Peyer's patch (tissue), 4 donors: ENCODE results near the gene UTS2R. TPM values are rescaled to one million over a fixed set of nuclear protein-coding genes. Genes with fewer than 3 reads are reported as not detected.
A peak's percentile ranks its signal among the peaks of the same experiment; 100 is the strongest.

Source experiments
- DNase-seq, 3 donors: peaks; one replicate each; pipeline ENCODE4 v3.0.0-alpha.2; 2017 to 2019
- H3K27ac ChIP-seq, 4 donors: fragments of 200-600 bp; sonication (generic); one replicate each; pipeline ENCODE4 v1.5.1; 2016 to 2019
- H3K27me3 ChIP-seq, 2 donors: fragments of 200-600 bp; sonication (generic); one replicate each; pipeline ENCODE4 v1.5.1; 2019
- H3K36me3 ChIP-seq, 3 donors: fragments of 200-600 bp; sonication (generic); one replicate each; pipeline ENCODE4 v1.5.1; 2016 to 2019
- H3K4me1 ChIP-seq, 4 donors: fragments of 200-600 bp; sonication (generic); one replicate each; pipeline ENCODE4 v1.5.1; 2016 to 2019
- H3K4me3 ChIP-seq, 4 donors: fragments of 200-600 bp; sonication (generic); 1 replicate in 3 of 4; 2 replicates in 1 of 4; pipeline ENCODE4 v1.5.1; 2016 to 2019; ENCODE audit warnings: mild to moderate bottlenecking in 1 of 4
- H3K9me3 ChIP-seq, 4 donors: fragments of 200-600 bp; sonication (generic); one replicate each; pipeline ENCODE4 v1.5.1; 2016 to 2019; ENCODE audit warnings: mild to moderate bottlenecking in 1 of 4
- CTCF ChIP-seq, 6 experiments: fragments of 450-650 bp in 4 of 6; fragments of 200-600 bp in 2 of 6; sonication (generic) in 1 of 6; IDR thresholded peaks; one replicate each; pipeline ENCODE4 v1.5.1; 2017 to 2019; ENCODE audit warnings: antibody characterized with exemption in 6 of 6, mild to moderate bottlenecking in 3 of 6, moderate library complexity in 1 of 6
- POLR2A ChIP-seq, 2 donors: fragments of 450-650 bp; IDR thresholded peaks; one replicate each; pipeline ENCODE4 v1.5.1; 2017; ENCODE audit warnings: antibody characterized with exemption in 2 of 2, mild to moderate bottlenecking in 2 of 2, moderate library complexity in 2 of 2
- total RNA-seq, 4 donors: library from RNA; depleted of rRNA; stranded (reverse); fragments of >200 nt; gene quantifications; one replicate each; pipeline ENCODE4 v1.1.0, GENCODE V29; 2016

Gene UTS2R
- total RNA-seq, 4 donors from 2014 or later = not detected

- no peaks in the 10 kb centered on the region for H3K9me3 ChIP-seq
- peaks cover 7 to 63% (median 32%) of the 10 kb centered on the region in 4 donors for H3K4me1 ChIP-seq
- H3K36me3 ChIP-seq = no peaks in the 10 kb centered on the region
- no peaks in the 10 kb centered on the region for H3K27me3 ChIP-seq
- TF ChIP-seq POLR2A (IDR thresholded peaks at IDR 0.05) = peak in 1 of 2 donors; percentile 34
- TF ChIP-seq CTCF (IDR thresholded peaks at IDR 0.05) = no peak
- peak within 1 kb of the TSS; percentile 42 to 66 (median 55) for H3K4me3 ChIP-seq
- peak within 1 kb of the TSS; percentile 66 to 92 (median 78) for H3K27ac ChIP-seq
- peak; percentile 35 to 78 (median 73) for DNase-seq
These were observed 38.0 kb upstream of the UTS2R start, which contains the start of gene SECTM1 for GRCh38 chr17:82333279-82334171. SECTM1 (minus strand) TSS chr17:82333766; CDS start chr17:82327240, 6,526 bp downstream.

GRCh38 chr17:82334204-82334621 is 37.4 kb upstream of the UTS2R start:
- H3K9me3 ChIP-seq = no peaks in the 10 kb centered on the region
- no peaks in the 10 kb centered on the region for H3K36me3 ChIP-seq
- DNase-seq = no peak
- H3K27me3 ChIP-seq = no peaks in the 10 kb centered on the region
- H3K4me3 ChIP-seq = peak overlapping the region; percentile 42 to 66 (median 55)
- peak overlapping the region; percentile 66 to 92 (median 78) for H3K27ac ChIP-seq
- peaks cover 4 to 67% (median 32%) of the 10 kb centered on the region in 4 donors for H3K4me1 ChIP-seq
- TF ChIP-seq CTCF (IDR thresholded peaks at IDR 0.05) (no peak), POLR2A (IDR thresholded peaks at IDR 0.05) (no peak)

- H3K4me3 ChIP-seq = peak overlapping the region; percentile 29 to 66 (median 55)
These were observed 36.8 kb upstream of the UTS2R start for GRCh38 chr17:82334622-82335394.

GRCh38 chr17:82338858-82339633 is 32.5 kb upstream of the UTS2R start:
- H3K27me3 ChIP-seq = no peaks in the 10 kb centered on the region
- TF ChIP-seq POLR2A (IDR thresholded peaks at IDR 0.05) = no peak
- H3K27ac ChIP-seq = peak overlapping the region in 3 of 4 donors; percentile 37 to 78 (median 67)
- peak in 2 of 3 donors; percentile 76 to 81 for DNase-seq
- peak overlapping the region in 2 of 4 donors; percentile 47 to 51 for H3K4me3 ChIP-seq
- no peaks in the 10 kb centered on the region for H3K36me3 ChIP-seq
- H3K4me1 ChIP-seq = peaks cover 0 to 33% (median 7%) of the 10 kb centered on the region in 4 donors
- H3K9me3 ChIP-seq = no peaks in the 10 kb centered on the region

More at GRCh38 chr17:82334622-82335394, 36.8 kb upstream of the UTS2R start:
- DNase-seq = peak in 2 of 3 donors; percentile 39 to 80
- Histone ChIP-seq H3K27me3 (no peaks in the 10 kb centered on the region), H3K36me3 (no peaks in the 10 kb centered on the region), H3K27ac (peak overlapping the region; percentile 66 to 92 (median 78)), H3K9me3 (no peaks in the 10 kb centered on the region), H3K4me1 (peaks cover 0 to 67% (median 32%) of the 10 kb centered on the region in 4 donors)
- TF ChIP-seq CTCF (IDR thresholded peaks at IDR 0.05) (peak in 1 of 6 experiments; percentile 1), POLR2A (IDR thresholded peaks at IDR 0.05) (no peak)

- H3K4me1 ChIP-seq = peaks cover 0 to 24% (median under 1%) of the 10 kb centered on the region in 4 donors
- H3K9me3 ChIP-seq = no peaks in the 10 kb centered on the region
- peak overlapping the region in 2 of 4 donors; percentile 47 to 51 for H3K4me3 ChIP-seq
- no peaks in the 10 kb centered on the region for H3K36me3 ChIP-seq
- DNase-seq = peak in 1 of 3 donors; percentile 35
- TF ChIP-seq POLR2A (IDR thresholded peaks at IDR 0.05) (no peak), CTCF (IDR thresholded peaks at IDR 0.05) (no peak)
- peak overlapping the region in 3 of 4 donors; percentile 37 to 78 (median 67) for H3K27ac ChIP-seq
- H3K27me3 ChIP-seq = no peaks in the 10 kb centered on the region
These were observed 31.7 kb upstream of the UTS2R start for GRCh38 chr17:82339634-82340580.
